HG02571 (cell line): ENCODE results near the gene MELK.
"Not testable (repeated sequence)": the region's sequence is repeated elsewhere in the genome, so short reads cannot be mapped to it uniquely, and the experiment has no call there.

Experiments
- ATAC-seq: cut with Tn5 transposase; IDR thresholded peaks from one replicate; pipeline ENCODE4 v1.9.1; 2021; ENCODE audit warnings: mild to moderate bottlenecking, moderate library complexity; ENCODE audit not compliant: unreplicated experiment

The MELK gene

DNA sequence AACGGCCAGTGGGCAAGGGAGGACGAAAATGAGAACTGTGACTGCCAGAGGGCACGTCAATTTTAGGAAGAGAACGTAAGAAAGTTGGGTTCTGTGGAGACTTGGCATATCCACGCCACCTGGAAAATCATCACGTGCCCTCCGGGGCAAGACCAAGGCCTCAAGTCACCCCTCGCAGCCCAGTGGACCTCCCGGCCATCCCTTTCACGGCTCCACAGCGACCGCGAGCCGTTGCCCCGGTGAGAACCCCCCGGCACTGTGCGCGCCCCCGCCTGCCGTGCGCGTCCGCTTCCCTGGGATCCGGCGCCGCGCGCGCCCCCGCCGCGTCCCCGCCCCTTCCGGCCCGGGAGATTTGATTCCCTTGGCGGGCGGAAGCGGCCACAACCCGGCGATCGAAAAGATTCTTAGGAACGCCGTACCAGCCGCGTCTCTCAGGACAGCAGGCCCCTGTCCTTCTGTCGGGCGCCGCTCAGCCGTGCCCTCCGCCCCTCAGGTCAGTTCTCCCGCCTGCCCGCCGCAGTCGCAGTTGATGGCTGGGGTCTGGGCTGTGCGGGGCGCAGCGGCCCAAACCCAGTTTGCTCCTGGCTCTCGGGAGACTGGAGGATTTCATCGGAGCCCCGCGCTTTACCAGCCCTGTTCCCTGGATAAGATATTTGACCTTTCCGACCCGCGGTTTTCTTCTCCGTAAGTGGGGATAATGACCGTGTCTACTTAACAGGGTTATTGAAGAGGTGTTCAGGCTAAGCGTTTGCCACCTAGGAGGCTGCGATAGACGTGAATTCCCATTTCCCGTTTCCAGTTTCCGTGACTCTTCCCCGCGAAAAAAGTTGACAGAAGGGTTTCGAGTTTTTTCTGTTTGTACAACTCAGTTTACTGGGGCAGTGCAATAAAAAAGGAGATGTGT is at the start of gene MELK:
MELK (plus strand) TSS at position 381 of the 904 bp plus-strand sequence. CDS start 8,787 bp downstream, outside the sequence.
- peak; percentile 68 for ATAC-seq

DNA sequence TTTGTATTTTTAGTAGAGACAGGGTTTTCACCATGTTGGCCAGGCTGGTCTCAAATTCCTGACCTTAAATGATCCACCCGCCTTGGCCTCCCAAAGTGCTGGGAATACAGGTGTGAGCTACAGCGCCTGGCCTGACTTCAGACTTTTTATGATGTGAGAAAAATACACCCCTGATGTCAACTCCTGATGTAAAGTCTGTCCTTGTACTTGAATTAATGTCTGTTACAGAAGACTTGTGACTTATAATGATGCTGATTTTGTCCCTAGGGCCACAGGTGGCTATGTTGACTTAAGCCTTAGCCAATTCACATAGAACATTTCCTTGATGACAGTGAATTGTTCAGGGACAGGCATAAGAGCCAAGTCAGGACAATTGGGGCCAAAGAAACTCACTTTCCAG is 42.5 kb upstream of the MELK start:
- ATAC-seq: no peak

DNA sequence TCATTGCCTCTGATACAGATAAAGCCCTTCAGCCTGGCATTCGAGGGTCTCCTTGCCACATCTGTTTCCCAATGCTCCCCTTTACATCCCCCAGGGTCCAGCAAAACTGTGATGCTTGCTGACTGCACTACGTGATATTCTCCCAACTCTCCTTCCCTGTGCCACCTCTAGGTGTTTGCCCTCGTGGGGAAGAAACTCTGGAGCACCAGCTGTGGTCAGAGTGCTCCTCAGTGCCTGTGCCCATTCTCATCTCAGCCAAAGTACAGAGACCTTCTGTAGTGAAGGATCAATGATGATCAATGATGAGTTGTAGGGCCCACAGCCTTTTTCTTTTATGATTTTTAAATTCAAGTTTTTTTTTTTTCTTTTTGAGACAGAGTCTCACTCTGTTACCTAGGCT is 40.3 kb upstream of the MELK start:
- no peak for ATAC-seq

DNA sequence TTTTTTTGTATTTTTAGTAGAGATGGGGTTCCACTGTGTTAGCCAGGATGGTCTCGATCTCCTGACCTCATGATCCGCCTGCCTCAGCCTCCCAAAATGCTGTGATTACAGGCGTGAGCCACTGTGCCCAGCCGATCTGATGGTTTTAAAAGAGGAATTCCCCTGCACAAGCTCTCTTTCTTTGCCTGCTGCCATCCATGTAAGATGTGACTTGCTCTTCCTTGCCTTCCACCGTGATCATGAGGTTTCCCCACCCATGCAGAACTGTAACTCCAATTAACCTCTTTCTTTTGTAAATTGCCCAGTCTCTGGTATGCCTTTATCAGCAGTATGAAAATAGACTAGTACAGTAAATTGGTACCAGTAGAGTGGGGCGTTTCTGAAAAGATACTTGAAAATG is 39.0 kb upstream of the MELK start:
- ATAC-seq: not testable (repeated sequence)

DNA sequence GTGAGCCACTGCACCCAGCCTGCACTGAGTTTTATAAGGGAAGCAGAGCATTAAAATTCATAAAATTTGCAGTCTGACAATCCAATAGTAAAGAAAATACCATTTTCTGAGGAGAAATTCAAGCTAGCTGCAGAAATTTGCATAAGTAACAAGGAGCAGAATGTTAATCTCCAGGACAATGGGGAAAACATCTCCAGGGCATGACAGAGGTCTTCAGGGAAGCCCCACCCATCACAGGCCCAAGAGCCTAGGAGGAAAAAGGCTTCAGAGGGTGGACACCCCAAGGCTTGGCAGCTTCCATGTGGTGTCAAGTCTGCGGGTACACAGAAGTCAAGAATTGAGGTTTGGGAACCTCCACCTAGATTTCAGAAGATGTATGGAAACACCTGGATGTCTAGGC is 37.6 kb upstream of the MELK start:
- no peak for ATAC-seq

DNA sequence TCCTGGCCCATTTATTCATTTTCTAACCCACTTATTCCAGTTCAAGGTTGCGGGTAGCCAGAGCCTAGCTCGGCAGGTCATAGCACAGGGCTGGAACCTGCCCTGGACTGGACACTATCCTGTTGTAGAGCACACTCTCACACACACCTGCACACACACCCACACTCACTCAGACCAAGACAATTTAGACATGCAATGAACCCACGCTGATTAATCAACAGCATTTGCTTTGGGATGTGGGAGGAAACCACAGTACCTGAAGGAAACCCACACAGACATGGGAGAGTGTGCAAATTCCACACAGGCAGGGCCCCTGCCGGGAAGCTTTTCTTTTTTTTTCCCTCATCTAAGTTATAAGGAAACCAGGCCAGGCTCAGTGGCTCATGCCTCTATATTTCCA is 34.8 kb upstream of the MELK start:
- no peak for ATAC-seq

DNA sequence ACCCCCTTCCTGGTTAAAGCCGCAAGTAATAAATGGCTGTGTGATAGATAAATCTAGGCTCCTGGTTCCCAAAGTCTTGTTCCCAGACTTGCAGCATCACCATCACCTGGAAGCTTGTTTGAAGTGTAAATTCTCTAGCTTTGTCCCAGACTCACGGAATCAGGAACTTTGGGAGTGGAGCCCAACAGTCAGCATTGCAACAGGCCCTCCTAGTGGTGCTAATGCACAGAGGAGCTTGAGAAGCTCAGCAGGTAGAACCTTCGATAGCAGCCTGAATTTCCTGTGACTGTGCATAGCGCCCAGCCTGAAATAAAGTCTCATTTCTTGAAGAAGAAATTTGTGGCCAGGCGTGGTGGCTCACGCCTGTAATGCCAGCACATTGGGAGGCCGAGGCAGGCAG is 30.3 kb upstream of the MELK start:
- no peak for ATAC-seq

DNA sequence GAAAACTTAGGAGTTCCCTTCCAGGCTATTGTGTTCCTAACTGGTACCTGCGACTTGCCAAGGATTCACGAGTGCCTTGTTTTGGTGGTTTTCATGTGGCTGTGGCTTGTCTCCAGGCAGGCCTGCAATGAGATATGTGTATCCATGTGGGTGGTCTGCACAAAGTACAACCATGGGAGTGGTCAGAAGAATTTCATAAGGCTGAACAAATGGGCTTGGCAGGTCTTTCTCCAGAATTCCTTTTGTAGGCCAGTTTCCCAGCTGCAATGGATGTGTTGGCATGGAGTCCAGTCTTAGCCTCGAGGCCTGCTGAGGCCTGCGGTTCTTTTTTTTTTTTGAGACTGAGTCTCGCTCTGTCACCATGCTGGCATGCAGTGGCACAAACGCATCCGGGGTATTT is 28.8 kb upstream of the MELK start:
- no peak for ATAC-seq

DNA sequence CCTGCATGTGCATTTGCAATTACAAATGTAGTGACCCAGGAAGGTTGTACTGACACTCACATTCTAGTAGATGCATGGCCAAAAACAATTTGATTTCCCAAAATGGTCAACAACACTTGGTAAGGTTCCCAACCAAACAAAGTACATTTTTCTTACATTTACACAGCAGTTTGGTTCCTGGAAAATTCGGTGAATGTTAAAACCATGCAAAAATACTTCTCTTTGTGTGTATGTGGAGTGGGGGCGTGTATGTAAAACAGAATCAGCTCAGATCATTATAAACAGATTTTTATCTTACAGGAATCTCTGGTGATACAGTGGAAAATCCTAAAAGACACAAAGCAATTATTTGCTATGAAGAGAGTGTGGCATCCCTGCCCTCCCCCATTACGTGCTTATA is 25.1 kb upstream of the MELK start:
- no peak for ATAC-seq

DNA sequence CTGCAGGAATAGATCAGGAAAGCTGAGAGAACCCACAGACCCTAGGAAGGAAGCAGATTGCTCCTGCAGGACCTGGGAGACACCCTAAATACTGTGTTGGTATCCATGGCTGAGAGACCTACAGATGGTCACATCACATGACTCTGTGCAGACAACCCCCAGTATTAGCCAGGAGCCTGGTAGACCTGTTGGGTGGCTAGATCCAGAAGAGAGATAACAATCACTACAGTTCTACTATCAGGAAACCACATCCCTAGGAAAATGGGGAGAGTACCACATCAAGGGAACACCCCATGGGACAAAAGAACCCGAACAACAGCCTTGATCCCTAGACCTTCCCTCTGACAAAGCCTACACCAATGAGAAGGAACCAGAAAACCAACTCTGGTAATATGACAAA is 24.2 kb upstream of the MELK start:
- ATAC-seq: no peak

DNA sequence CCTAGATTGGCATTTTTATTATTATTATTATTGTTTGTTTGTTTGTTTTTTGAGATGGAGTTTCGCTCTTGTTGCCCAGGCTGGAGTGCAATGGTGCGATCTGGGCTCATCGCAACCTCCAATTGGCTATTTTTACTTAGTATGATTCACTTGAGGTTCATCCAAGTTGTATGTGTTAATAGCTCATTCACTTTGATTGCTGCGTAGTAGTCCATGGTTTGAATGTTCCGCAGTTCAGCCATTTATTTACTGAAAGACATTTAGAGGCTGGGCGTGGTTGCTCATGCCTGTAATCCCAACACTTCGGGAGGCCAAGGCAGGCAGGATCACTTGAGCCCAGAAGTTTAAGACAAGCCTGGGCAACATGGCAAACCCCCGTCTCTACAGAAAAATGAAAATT is 22.6 kb upstream of the MELK start:
- no peak for ATAC-seq

DNA sequence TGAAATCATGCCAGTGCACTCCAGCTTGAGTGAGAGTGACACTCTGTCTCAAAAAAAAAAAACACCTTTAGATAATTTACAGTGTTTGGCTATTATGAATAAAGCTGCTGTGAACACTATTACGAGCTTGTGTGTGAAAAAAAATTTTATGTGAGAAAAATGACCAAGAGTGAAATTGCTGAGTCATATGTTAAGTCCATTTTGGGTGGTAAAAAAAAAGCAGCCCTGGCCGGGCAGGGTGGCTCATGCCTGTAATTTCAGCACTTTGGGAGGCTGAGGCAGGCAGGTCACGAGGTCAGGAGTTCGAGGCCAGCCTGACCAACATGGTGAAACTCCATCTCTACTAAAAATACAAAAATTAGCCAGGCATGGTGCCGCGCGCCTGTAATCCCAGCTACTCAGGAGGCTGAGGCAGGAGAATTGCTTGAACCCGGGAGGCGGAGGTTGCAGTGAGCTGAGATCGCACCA is 22.0 kb upstream of the MELK start:
- not testable (repeated sequence) for ATAC-seq

DNA sequence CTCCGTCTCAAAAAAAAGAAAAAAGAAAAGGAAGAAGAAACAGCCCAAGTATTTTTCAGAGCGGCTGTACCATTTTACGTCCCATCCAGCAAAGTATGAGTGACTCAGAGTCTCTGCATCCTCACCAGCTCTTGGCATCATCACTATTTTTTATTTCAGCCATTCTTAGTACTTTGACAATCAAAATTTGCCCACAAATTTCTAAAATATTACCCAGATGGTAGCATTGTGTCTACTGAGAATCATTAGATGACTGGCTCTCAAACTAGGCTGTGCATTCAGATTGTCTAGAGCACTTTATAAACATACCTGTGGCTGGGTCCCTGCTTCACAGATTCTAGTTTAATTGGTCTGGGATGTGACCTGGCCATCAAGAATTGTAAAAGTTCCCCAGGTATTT is 21.6 kb upstream of the MELK start:
- no peak for ATAC-seq

DNA sequence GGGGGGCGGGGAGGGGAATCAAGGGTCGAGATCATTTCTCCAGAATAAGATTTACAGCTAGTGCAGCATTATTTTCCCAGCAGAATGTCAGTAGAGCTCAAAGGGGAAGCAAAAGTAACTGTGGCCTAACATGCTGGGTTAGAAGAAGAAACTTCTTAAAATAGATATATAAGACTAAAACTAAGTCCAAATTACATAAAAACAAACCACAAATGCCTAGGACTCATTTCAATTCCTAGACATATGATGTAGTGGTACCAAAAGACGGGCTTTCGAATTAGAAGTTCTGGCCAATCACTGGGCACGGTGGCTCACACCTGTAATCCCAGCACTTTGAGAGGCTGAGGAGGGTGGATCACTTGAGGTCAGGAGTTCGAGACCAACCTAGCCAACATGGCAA is 20.8 kb upstream of the MELK start:
- no peak for ATAC-seq

DNA sequence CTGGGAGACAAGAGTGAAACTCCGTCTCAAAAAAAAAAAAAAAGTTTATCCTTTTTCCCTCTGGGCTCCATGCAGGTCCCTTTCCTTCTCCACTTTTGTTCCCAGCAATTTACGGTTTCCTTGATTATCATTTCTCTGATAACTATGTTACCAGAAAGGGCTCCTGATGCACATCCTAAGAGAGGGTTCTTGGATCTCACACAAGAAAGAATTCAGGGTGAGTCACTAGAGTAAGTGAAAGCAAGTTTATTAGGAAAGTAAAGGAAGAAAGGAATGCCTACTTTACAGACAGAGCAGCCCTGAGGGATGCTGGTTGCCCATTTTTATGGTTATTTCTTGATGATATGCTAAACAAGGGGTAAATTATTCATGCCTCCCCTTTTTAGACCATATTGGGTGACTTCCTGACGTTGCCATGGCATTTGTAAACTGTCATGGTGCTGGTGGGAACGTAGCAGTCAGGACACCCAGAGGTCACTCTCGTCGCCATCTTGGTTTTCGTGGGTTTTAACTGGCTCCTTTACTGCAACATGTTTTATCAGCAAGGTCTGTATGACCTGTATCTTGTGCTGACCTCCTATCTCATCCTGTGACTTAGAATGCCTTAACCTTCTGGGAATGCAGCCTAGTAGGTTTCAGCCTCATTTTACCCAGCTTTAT is 13.5 kb upstream of the MELK start:
- ATAC-seq: no peak

DNA sequence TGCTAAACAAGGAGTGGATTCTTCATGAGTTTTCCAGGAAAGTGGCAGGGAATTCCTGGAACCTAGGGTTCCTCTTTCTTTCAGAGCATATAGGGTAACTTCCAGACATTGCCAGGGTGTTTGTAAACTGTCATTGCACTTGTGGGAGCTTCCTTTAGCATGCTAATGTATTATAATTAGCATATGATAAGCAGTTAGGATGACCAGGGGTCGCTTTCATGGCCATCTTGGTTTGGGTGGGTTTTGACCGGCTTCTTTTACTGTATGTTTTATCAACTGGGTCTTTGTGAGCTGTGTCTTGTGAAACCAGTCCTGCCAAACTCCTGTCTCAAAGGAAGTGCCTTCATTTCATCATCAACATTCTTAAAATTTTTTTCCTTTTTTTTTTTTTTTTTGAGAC is 11.9 kb upstream of the MELK start:
- ATAC-seq: no peak

DNA sequence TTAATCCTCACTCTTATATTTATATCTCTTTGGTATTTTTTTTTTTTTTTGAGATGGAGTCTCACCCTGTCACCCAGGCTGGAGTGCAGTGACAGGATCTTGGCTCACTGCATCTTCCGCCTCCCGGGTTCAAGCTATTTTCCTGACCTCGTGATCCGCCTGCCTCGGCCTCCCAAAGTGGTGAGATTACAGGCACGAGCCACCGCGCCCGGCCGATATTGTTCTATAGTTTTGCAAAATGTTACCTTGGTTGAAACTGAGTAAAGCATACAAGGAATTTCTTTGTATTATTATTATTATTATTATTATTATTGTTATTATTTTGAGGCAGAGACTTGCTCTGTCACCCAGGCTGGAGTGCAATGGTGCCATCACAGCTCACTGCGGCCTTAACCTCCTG is 9.9 kb upstream of the MELK start:
- not testable (repeated sequence) for ATAC-seq

DNA sequence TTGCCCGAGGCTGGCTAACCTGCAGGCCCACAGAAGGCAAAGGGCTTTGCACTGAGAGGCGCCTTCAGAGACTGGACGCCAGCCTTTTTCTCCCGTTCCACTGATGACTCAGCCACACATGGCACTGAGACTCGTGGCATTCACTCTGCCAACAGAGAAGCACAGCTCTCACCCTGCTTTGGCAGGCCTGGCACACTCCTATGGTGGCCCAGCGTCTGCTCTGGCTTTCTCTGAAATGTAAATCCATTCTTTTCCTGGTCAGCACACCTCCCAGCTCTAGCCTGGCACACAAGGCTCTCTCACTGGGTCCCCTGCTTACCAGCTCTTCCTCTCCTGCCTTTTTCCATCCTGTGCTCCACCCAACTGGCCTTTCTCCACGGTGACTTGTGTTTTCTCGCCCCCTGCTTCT is 5.9 kb upstream of the MELK start:
- ATAC-seq: no peak

DNA sequence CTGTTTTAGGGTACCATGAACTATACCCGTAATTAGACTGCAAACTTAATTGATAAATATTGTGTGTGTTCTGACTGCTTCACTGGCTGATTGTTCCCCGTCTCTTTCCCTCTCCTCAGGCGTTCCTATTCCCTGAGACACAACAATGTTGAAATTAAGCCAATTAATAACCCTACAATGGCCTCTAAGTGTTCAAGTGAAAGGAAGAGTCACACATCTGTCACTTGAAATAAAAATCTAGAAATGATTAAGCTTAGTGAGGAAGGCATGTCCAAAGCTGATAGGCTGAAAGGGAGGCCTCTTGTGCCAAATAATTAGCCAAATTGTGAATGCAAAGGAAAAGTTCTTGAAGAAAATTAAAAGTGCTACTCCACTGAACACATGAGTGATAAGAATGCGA is 4.0 kb upstream of the MELK start:
- ATAC-seq: not testable (repeated sequence)

DNA sequence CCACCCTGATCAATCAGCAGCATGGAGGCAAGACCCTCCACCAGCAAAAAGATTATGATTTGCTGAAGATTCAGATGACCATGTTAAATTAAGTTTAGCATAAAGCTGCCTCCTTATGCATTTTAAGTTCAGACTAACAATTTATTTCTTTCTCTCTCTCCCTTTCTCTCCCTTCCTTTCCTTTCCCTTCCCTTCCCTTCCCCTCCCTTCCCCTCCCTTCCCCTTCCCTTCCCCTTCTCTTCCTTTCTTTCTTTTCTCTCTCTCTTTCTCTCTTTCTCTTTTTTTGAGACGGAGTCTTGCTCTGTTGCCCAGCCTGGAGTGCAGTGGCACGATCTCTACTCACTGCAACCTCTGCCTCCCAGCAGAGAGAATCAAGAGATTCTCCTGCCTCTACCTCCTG is 1.4 kb upstream of the MELK start:
- ATAC-seq: no peak

DNA sequence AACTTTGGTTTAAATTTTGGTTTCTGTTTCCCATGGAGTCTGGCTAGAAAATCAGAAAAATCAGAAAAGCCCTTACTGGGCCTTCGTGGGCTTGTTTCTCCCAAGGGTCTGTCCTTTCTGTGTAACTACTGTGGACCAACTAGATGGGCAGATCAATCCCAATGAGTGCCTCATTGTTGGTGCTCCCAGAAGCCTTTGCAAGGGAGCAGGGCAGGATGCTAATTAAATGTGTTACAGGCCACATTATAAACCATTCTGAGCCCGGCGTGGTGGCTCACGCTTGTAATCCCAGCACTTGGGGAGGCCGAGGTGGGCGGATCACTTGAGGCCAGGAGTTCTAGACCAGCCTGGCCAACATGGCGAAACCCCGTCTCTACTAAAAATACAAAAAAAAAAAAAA is 1.4 kb downstream of the MELK start:
- ATAC-seq: not testable (repeated sequence)

DNA sequence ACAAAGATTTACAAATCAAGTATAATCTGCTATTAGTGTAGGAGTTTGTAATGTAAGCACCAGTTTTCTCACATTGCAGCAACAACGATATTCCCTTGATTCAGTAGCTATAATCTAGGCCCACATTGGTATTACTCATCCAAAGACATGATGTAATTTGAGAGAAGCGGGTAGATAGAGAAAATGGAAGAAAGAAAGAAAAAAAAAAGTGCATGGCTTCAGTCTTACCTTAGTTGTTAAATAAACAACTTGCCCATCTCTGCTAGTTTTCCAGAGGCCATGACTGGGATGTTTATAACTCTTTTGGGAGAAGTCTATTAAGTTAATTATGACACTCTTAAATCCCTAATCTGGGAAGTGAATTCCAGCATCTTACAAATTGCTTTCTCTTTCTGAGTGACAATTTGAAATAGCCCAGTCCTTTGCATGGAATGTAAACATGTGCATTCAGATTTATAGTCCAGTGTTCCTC is 2.8 kb downstream of the MELK start:
- no peak for ATAC-seq
